Left ventricle myocardium inferior (tissue), 1 donor: Measurements from ENCODE around the gene ROPN1. TPM values are rescaled to one million over a fixed set of nuclear protein-coding genes. Genes with fewer than 3 reads are reported as not detected.
"Not testable (repeated sequence)": the region's sequence is repeated elsewhere in the genome, so short reads cannot be mapped to it uniquely, and the experiment has no call there.

Experiments
- DNase-seq: peaks from one replicate; pipeline ENCODE4 v3.0.0-alpha.2; 2020
- H3K27ac ChIP-seq: fragments of 200-600 bp; replicated peaks from 2 replicates; pipeline ENCODE4 v1.8.0; 2021
- H3K27me3 ChIP-seq: fragments of 200-600 bp; 2 replicates; pipeline ENCODE4 v1.8.0; 2021; ENCODE audit warnings: low read depth
- H3K36me3 ChIP-seq: fragments of 200-600 bp; 2 replicates; pipeline ENCODE4 v1.8.0; 2021
- H3K4me1 ChIP-seq: fragments of 200-600 bp; 2 replicates; pipeline ENCODE4 v1.8.0; 2021
- H3K4me3 ChIP-seq: fragments of 200-600 bp; 2 replicates; pipeline ENCODE4 v1.8.0; 2021; ENCODE audit warnings: mild to moderate bottlenecking, moderate library complexity
- H3K9me3 ChIP-seq: fragments of 200-600 bp; replicated peaks from 2 replicates; pipeline ENCODE4 v1.8.0; 2021
- CTCF ChIP-seq: fragments of 200-600 bp; IDR thresholded peaks from 2 replicates; pipeline ENCODE4 v1.8.0; 2021; ENCODE audit warnings: antibody characterized with exemption, mild to moderate bottlenecking, borderline replicate concordance
- intact Hi-C: fragments of 100-400 bp; cut with micrococcal nuclease; formaldehyde crosslinking; loops from one replicate; pipeline ENCODE4 v1.11.0; 2022
- total RNA-seq: library from RNA; stranded (reverse); fragmentation: NEBNext Ultra II Directional; extraction: Animal tissue kit (Norgen Biotek cat#: 25700); gene quantifications from one replicate; pipeline ENCODE4 v1.2.1, GENCODE V29; 2021
- donor health status: DM: no; HTN: yes; CAD: no; lungs with severe emphysema.

Gene ROPN1
- total RNA-seq, 1 donor from 2014 or later, result not detected

GRCh38 chr3:123980539-123980938 lies 11.4 kb downstream of the ROPN1 start:
- intact Hi-C loops, result no loop called here
- no peaks in the 10 kb centered on the region for H3K9me3 ChIP-seq
- TF ChIP-seq CTCF, result no peak
- H3K4me1 ChIP-seq, result peaks cover 6% of the 10 kb centered on the region
- peaks cover 36% of the 10 kb centered on the region for H3K27me3 ChIP-seq
- H3K27ac ChIP-seq, result no peak overlapping the region
- DNase-seq, result no peak
- H3K36me3 ChIP-seq, result no peaks in the 10 kb centered on the region
- no peak overlapping the region for H3K4me3 ChIP-seq

DNA sequence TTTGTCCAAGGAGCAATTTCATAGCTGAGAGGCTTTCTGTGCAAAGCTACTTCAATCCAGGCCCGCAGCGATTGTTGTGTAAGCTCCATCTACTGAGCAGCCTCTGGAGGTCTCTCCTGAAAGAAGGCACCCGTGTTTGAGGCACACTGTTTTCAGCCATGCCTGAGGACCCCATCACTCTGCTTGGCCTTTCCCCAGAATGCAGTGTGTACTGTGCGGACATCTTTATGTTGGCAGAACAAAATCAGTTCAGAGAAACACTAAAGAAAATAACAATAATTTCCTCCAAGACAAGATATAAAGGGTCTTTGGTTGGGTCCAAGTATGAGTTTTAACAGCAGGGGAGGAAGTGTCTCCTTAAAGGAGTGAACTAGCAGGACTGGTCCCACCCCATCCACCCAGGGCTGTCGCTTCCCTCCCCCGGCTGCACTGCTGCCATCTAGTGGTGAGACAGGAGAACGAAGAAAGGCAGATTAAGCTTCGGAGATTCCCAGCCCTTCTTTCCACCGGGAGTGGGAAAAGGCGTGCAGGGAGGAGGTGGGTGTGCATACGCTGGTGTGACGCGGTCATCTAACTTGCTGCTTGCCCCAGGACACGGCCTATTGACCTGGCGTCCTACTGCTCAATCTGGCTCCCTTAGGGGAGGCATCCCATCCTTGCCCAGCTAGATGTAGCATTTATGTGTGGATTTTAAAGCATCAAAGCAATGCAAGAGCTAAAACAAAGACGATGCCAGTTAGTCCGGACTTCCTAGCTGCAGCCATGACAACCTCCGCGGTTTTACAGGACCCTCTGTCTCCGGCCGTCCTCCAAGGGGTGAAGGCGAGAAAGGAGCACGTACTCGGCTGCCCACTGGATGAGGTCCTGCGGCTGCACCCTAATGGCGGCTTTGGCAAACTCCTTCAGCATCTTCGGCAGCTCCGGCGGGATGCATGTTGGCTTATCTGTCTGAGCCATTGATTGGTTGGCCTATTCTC lies 12.1 kb downstream of the ROPN1 start:
- peak overlapping the region; percentile 53 for H3K4me3 ChIP-seq
- H3K9me3 ChIP-seq, H3K4me1 ChIP-seq, H3K36me3 ChIP-seq, H3K27ac ChIP-seq, intact Hi-C loops, DNase-seq: not testable (repeated sequence)
- TF ChIP-seq CTCF, result peak; percentile 82
- H3K27me3 ChIP-seq, result peaks cover 36% of the 10 kb centered on the region

- H3K4me1 ChIP-seq, H3K9me3 ChIP-seq: not testable (repeated sequence)
Measured at GRCh38 chr3:123976904-123977303, 15.0 kb downstream of the ROPN1 start.

GRCh38 chr3:123976181-123976898 lies 15.6 kb downstream of the ROPN1 start:
- H3K9me3 ChIP-seq, H3K4me3 ChIP-seq, H3K27ac ChIP-seq, H3K4me1 ChIP-seq, H3K36me3 ChIP-seq, DNase-seq, intact Hi-C loops: not testable (repeated sequence)
- peaks cover 14% of the 10 kb centered on the region for H3K27me3 ChIP-seq

More at GRCh38 chr3:123976904-123977303, 15.0 kb downstream of the ROPN1 start:
- H3K4me3 ChIP-seq, DNase-seq, intact Hi-C loops, H3K27ac ChIP-seq, H3K36me3 ChIP-seq: not testable (repeated sequence)
- H3K27me3 ChIP-seq, result peaks cover 20% of the 10 kb centered on the region

DNA sequence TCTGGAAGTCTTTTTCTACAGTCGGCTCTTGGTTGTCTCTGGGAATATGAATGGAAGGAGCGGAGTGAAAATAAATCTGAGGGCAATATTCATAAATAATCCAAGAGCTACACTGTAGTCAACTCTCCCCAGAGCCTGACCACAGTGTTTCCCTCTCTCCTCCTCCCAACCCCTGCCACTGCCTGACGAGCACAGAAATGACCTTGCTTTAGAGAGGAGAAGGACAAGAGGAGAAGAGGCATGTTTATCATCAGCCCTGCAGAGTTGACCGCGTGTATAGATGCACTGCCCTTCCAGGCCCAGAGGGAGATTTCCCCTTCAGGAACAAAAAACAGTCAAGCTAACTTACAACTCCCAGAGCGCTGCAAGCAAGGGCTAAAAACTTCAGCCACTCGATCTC lies 16.9 kb downstream of the ROPN1 start:
- H3K4me1 ChIP-seq, intact Hi-C loops, H3K4me3 ChIP-seq, H3K9me3 ChIP-seq, DNase-seq, H3K36me3 ChIP-seq, H3K27me3 ChIP-seq, H3K27ac ChIP-seq: not testable (repeated sequence)

GRCh38 chr3:123971406-123971805 lies 20.5 kb downstream of the ROPN1 start:
- Histone ChIP-seq H3K27ac (no peak overlapping the region), H3K9me3 (no peaks in the 10 kb centered on the region), H3K4me1 (no peaks in the 10 kb centered on the region), H3K27me3 (peaks cover 29% of the 10 kb centered on the region), H3K36me3 (no peaks in the 10 kb centered on the region), H3K4me3 (no peak overlapping the region)
- no peak for DNase-seq
- intact Hi-C loops, result no loop called here
- no peak for TF ChIP-seq CTCF

DNA sequence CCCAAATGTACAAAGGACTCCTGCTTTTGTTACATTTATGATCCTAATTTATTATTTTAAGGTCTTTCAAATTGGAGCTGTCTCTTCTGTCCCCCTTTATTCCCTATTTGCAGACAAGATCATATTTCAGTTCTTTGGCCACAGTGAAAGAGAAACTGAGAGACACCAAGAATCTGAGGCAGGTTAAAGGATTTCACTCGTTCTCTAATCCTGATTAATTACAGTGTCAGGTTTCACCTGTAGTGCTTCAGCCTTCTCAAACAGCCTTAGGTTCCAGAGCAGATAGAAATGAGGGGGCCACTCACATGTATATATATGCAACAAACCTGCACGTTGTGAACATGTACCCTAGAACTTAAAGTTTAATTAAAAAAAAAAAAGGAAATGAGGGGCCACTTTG lies 24.7 kb downstream of the ROPN1 start:
- H3K9me3 ChIP-seq, DNase-seq, H3K36me3 ChIP-seq, H3K4me3 ChIP-seq, intact Hi-C loops, H3K4me1 ChIP-seq, H3K27ac ChIP-seq: not testable (repeated sequence)
- H3K27me3 ChIP-seq, result peaks cover 32% of the 10 kb centered on the region

DNA sequence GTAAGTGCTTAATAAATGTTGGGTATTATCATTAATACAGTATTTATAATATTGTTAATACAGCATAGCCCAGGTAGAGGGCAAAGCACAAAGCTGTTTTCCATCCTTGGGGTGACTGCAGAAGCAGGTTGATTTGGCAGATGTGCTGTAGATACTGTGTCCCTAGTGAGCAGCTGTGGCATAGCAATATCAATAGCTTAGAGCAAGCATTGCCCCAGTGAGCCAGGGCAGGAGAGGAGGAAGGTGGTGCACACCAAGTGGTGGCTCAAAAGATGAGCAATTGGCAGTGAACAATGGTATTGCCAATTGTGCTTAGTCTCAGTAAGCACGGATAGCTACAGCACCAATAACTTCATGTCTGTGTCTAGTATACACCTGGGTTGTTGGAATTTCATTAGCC lies 25.1 kb downstream of the ROPN1 start:
- H3K4me1 ChIP-seq, intact Hi-C loops, H3K4me3 ChIP-seq, H3K27ac ChIP-seq, H3K36me3 ChIP-seq, DNase-seq, H3K9me3 ChIP-seq: not testable (repeated sequence)
- H3K27me3 ChIP-seq, result peaks cover 32% of the 10 kb centered on the region

DNA sequence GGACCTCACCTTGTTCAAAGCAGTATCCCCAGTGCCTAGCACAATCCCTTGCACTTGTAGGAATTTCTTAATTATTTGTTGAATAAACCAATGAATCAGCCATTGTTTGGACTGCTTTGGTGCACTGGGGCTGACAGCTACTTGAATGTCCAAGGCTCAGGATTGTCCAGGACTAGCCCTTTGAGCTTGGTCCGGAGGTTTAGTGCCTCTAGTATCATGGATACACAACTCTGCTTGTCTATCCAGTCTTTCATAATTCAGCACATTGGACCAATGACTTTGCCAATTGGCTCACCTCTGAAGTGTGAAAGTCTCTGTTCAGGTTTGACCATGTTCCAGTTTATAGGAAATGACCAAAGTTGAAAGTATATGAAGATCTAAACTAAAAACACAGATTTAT lies 27.1 kb downstream of the ROPN1 start:
- H3K4me1 ChIP-seq, result peaks cover 13% of the 10 kb centered on the region
- intact Hi-C loops, H3K9me3 ChIP-seq, H3K36me3 ChIP-seq, H3K4me3 ChIP-seq, H3K27ac ChIP-seq, DNase-seq: not testable (repeated sequence)
- H3K27me3 ChIP-seq, result peaks cover 23% of the 10 kb centered on the region
